ENCODE data around the gene ACTL10.
"Not testable (repeated sequence)": the region's sequence is repeated elsewhere in the genome, so short reads cannot be mapped to it uniquely, and the experiment has no call there.

ACTL10 gene

DNA sequence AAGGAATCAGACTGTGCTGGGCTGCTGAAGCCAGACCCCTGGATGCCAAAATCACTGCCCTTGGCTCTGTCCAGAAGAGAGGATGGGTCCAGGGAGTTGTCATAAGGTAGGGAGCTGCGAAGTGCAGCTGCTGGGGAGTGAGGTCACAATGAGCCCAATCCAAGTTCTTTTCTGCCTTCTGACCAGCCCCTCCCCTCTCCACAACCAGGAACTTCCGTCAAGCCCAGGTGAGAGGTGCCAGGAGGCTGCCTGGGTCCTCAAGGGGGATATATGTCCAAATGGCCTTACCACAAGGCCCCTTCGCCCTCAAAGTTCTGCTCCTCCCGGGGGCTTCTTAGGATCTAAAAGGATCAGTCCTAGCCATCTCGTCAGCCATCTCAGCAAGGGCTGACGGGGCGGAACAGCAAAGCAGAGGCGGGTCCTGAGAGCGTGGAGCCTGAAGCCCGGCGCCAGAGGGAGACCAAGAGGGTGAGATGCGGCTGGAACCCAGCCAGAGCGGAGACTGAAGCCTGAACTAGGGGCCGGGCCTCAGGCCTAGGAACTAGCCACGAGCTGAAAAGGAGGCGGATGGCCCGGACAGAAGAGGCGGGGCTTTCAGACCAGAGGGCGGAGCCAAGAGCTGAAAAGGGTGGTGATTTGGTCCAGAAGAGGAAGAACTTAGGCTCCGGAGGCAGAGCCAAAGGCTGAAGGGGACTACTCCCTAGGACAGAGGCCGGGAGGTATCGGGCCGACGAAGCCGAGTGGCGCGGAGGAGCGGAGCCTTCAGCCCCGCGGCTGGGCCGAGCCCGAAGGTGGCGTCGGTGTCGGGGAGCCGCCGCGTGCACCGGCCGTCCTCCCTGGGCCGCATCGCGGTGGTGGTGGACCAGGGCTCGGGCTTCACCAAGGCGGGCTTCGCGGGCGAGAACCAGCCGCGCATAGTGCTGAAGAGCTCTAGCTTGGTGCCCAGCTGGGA is at the start of gene ACTL10:
Gene ACTL10 (plus strand): TSS at position 651 of the 952 bp plus-strand sequence. CDS start 555 bp downstream, outside the sequence.
- peak; percentile 78 for DNase-seq

DNA sequence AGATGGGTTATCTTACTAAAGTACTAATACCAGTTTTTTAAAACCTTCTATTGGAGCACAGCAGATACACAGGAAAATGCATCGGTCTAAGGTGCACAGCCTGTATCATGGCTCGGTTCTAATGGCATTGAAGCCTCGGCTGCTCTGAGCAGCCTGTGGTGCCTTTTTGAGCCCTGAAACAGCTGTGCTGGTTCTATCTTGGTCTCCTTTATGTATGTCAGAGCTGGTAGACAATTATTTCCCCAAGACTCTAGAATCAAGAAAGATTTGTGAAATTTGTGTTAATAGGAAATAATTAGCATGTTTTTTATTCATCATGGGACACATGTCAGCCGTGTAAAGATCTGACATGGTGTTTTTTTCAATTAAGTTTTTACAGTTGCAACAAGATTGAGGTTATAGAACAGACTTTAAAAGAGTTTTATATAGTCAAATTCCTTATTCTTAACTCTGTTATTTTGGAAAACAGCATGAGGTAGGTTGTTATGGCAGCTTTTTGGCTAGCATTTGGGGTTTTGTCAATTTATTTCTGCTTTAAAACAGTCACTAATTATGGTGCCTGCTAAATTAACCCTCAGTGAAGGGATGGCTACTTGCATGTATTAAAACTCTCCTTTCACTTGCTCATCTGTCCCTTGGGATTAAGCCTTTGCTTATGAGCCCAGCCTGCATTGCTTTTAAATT is 44.9 kb upstream of the ACTL10 start:
- DNase-seq: no peak

DNA sequence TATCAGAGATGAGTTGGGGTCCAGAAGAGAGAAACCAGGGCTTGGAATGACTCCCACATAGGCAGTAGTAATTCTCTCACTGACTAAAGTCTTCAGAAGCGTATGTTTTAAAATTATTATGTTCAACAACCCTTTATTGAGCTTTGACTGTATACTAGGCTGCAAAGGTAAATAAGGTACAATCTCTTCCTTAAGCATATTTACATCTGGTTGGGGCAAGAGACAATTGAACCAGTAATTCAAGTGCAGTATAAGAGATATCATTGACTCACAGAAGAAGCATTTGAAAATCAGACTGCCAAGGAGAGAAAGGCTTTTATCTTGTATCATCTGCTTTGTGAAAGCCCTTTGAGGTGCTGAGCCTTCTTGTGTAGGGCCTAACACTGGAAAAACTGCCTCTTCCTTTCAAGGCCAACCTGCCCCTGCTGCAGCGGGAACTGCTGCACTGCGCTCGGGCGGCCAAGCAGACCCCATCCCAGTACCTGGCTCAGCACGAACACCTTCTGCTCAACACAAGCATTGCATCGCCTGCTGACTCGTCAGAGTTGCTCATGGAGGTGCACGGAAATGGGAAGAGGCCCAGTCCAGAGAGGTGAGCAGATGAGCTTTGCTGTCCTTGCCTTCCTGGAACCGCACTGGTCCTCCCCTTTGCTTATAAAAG is 43.9 kb upstream of the ACTL10 start:
- DNase-seq: no peak

GRCh38 chr20:33624399-33624798 is 42.3 kb upstream of the ACTL10 start:
- no peak for DNase-seq

DNA sequence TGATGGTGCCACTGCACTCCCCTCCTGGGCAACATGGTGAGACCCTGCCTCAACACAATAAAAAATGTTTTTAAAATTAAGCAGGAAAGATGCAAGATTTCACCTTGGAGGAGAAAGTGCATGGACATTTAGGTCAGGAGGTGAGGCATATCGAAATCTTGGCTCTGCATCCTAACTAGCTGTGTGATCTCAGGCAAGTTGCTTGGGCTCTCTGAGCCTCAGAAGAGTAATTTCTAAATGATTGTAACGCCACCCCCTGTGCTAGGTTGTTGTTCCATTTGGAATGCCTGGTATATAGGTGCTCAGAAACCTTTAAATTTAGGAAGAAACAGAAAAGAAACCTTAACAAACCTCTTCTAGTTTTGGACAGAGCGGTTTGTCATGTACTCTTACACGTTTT is 40.6 kb upstream of the ACTL10 start:
- DNase-seq: no peak

- no peak for DNase-seq
These were observed 39.0 kb upstream of the ACTL10 start for GRCh38 chr20:33627577-33628216.

DNA sequence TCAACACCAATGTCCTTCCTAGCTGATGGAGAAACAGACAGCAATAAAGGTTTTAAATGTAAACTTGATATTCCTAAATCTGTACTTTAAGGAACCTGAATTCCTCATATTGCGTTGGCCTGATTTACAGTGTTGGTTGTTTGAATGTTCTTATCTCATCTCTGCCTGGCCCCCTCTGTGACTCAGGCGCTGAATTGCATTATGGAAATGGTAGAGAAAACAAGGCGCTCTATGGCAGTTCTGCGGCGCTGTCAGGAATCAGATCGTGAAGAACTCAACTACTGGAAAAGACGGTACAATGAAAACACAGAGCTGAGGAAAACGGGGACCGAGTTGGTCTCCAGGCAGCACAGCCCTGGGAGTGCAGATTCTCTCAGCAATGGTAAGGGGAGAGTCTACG is 37.2 kb upstream of the ACTL10 start:
- DNase-seq: no peak

- DNase-seq: no peak
These were observed 36.8 kb upstream of the ACTL10 start for GRCh38 chr20:33629979-33630378.

DNA sequence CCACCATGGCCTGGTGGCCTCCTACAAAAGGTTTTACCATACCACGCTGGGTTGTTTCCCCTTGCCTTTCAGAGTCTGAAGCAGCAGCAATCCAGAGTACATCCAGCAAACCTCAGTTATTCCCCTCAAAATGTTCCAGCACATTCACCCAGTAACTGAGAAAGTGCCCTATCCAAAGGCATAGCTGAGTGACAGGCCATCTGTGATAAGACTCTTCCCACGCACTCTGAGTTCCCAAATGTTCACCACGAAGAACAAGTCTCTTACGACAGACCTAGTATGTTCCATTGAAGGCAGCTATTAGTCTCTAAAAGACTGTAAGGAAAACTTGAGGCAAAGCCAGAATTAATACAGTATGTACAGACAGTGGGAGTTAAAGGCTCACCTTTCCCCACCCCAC is 36.2 kb upstream of the ACTL10 start:
- no peak for DNase-seq

- not testable (repeated sequence) for DNase-seq
These were observed 34.8 kb upstream of the ACTL10 start for GRCh38 chr20:33631910-33632309.

- DNase-seq: no peak
These were observed 31.4 kb upstream of the ACTL10 start for GRCh38 chr20:33635341-33635740.

DNA sequence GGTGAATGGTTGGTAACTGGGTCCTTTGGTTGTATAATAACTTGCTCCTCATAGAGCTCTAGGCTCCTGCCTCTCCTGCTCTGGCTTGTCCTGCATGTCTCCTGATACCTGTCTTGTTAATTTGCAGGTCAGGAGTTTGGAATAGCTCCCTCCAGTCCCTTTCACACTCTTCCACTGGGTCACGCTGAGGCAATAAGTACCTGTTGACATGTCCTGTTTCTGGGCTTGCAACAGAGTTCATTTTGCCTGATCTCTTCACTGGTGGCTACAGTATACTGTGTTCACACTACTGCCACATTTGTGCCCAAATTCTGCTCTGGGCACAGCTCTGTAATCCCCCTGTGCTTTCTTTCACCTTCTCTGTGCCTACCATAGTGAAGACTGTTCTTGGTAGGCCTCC is 30.0 kb upstream of the ACTL10 start:
- no peak for DNase-seq

GRCh38 chr20:33640287-33640686 is 26.5 kb upstream of the ACTL10 start:
- DNase-seq: no peak

DNA sequence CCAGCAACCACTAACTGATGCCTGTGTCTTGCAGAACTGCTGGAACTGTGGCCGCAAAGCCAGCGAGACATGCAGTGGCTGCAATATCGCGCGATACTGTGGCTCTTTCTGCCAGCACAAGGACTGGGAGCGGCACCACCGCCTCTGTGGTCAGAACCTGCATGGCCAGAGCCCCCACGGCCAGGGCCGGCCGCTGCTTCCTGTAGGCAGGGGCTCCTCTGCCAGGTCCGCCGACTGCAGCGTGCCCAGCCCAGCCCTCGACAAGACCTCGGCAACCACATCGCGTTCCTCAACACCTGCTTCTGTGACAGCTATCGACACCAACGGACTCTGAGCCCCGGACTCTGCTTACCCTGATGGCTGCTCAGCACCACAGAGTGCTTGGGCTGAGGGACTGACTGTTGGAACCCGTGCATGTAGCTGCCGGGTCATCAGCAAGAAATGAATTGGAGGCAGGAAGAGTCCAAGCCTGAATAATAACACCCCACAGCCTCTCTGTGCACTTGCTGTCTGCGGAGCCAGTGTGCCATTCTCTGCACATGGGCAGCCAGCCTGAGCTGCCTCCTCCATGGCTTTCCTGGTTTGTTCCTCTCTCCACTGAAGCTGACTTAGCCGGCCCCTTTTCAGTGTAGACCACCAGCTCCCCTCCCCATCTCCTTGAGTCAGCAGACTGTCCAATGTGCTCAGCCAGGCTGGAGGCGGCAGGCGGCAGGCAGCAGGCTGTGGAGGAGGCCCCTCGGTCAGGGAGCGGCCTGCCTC is 22.3 kb upstream of the ACTL10 start:
- no peak for DNase-seq

DNA sequence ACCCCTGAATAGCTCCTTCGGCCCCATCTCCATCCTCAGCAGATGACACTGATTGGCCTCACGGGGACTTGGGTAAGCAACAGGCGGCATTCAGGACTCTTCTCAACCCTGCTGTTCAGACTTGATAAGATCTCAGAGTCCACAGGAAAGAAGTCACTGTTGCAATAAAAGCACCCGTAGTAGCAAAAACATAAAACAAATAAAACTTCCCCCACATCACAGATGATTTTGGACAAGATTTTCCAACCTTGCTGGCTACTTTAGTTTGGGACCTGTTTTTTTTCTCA is 21.7 kb upstream of the ACTL10 start:
- DNase-seq: no peak

DNA sequence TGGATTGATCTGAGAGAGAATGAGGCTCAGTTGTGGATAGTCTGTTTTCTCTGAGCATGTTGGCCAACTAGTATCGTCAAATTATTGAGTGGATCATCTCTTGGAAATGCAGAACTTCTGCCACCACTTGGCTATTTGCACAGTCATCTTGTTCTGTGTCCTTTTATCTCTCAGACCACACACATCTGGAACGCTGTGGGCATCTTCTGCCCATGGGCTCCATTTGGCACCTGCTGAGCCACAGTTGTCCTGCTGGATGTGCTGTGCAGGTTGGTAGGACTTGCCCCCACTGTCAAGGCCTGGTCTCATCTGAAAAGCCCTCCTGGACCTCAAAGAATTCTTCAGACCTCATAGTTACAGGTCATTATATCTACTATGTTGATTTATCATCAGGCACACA is 21.3 kb upstream of the ACTL10 start:
- no peak for DNase-seq

GRCh38 chr20:33646191-33646590 is 20.6 kb upstream of the ACTL10 start:
- DNase-seq: no peak

DNA sequence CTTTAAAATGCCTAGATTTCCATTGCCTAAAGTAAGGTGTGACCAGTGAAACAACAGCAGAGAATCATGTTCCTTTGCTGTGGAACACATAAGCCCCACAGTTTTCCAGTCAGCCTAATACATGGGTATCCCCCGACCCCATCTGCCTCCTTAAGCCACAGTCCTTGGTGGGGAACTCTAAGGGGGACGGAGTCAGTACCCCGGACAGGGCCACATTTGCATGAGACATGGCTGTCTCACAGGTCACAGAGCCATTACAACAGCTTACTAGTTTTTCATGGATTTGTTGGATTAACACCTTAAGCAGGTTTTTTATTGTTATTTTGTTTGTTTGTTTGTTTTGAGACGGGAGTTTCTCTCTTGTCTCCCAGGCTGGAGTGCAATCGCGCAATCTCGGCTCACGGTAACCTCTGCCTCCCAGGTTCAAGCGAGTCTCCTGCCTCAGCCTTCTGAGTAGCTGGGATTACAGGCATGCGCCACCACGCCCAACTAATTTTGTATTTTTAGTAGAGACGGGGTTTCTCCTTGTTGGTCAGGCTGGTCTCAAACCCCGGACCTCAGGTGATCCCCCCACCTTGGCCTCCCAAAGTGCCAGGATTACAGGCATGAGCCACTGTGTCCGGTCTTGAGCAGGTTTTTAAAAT is 19.7 kb upstream of the ACTL10 start:
- DNase-seq: not testable (repeated sequence)

GRCh38 chr20:33647603-33648395 is 18.9 kb upstream of the ACTL10 start:
- no peak for DNase-seq

DNA sequence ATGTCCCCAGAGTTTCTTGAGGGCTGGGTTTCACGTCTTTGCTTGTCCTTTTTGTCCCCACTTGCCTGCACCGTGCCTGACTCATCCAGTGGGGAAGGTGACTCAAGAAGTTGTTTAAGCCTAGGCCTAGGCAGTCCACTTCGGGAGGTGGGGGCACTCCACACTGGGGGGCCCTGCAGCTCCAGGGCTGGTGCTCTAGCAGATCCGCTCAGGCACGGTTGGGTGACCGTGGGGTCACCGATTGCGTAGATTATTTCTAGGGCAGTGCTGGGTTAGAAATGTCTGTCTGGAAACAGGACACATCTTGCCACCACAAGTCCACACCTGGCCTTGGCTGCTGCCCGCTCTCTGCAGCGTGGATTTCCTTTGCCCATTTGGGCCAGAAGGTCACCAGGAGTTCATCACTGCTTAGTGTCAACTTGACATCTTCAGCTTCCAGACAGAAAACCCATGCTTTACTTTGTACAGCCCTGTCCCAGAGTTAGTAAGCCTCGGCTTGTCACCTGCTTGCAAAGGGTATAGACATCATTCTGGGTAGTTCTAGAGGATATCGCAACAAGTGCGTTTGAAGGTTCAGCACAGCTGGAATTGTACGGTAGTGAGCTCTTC is 18.2 kb upstream of the ACTL10 start:
- DNase-seq: no peak

DNA sequence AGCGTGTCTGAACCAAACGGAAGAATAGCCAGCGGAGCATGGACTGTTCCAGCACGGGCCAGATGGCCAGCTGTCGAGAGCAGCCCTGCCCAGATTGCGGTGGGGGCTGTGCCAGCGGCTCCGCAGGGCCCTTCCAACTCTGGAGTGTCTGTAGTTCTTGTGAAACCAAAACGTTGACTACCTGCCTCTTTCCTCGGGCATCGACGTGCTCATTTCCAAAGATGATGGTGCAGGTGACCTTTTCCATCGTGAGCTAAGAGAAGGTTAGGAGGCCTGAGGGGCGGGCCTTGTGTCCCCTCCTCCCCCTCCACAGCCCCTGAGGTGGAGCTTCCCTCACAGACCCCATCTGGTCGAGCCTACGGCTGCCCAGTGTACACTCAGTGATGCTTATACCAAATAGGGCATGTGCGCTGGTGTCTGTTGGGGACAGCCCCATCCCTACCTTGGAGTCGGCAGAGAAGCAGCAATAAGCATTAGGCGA is 17.5 kb upstream of the ACTL10 start:
- DNase-seq: no peak
